Uterus (tissue), 4 donors: ENCODE data around the gene ATP11A. TPM values are rescaled to one million over a fixed set of nuclear protein-coding genes. Genes with fewer than 3 reads are reported as not detected.

Experiments
- DNase-seq, 2 donors: peaks; one replicate each; pipeline ENCODE4 v3.0.0-alpha.2; 2019 to 2020
- H3K27ac ChIP-seq, 2 donors: fragments of 200-600 bp; sonication (generic); 1 replicate in 1 of 2; 2 replicates in 1 of 2; pipeline ENCODE4 v1.5.1; 2016 to 2018
- H3K27me3 ChIP-seq, 2 donors: fragments of 200-600 bp; sonication (generic); one replicate each; pipeline ENCODE4 v1.5.1; 2018 to 2019; ENCODE audit warnings: control low read depth in 1 of 2
- H3K36me3 ChIP-seq, 2 donors: fragments of 200-600 bp; sonication (generic); one replicate each; pipeline ENCODE4 v1.5.1; 2019; ENCODE audit warnings: control low read depth in 1 of 2
- H3K4me1 ChIP-seq, 2 donors: fragments of 200-600 bp; sonication (generic); one replicate each; pipeline ENCODE4 v1.5.1; 2018 to 2019; ENCODE audit warnings: control low read depth in 1 of 2
- H3K4me3 ChIP-seq, 2 donors: fragments of 200-600 bp; sonication (generic); 1 replicate in 1 of 2; 2 replicates in 1 of 2; pipeline ENCODE4 v1.5.1; 2018 to 2019; ENCODE audit warnings: mild to moderate bottlenecking in 1 of 2
- H3K9me3 ChIP-seq, 2 donors: fragments of 200-600 bp; sonication (generic); one replicate each; pipeline ENCODE4 v1.5.1; 2019; ENCODE audit warnings: control low read depth in 1 of 2
- POLR2A ChIP-seq, 2 donors: fragments of 450-650 bp; IDR thresholded peaks; one replicate each; pipeline ENCODE4 v1.6.1; 2016; ENCODE audit warnings: antibody characterized with exemption in 2 of 2, mild to moderate bottlenecking in 1 of 2, moderate library complexity in 1 of 2
- intact Hi-C: fragments of 100-400 bp; cut with DNase I; formaldehyde crosslinking; loops from one replicate; pipeline ENCODE4 v1.15.1; 2023; ENCODE audit warnings: low total_unique reads
- total RNA-seq, 4 donors: library from RNA; depleted of rRNA in 3 of 4; stranded (reverse); fragments of >200 nt in 3 of 4; gene quantifications; one replicate each; pipeline versions ENCODE4 v1.1.0 to v1.2.4, GENCODE V29; 2014 to 2023
- TF ChIP-seq, protein P1 (sequence below), 4 experiments: fragments of 200-600 bp in 2 of 4; fragments of 450-650 bp in 2 of 4; sonication (generic) in 2 of 4; IDR thresholded peaks; one replicate each; pipeline ENCODE4 v1.5.1; 2016 to 2019; ENCODE audit warnings: antibody characterized with exemption in 4 of 4, mild to moderate bottlenecking in 2 of 4, moderate library complexity in 1 of 4
- donor health status: DM: yes; HTN: yes; CAD: no.

ATP11A gene
- total RNA-seq, 4 donors from 2014 or later, result 12.8 to 149 (median 22.8) TPM

DNA sequence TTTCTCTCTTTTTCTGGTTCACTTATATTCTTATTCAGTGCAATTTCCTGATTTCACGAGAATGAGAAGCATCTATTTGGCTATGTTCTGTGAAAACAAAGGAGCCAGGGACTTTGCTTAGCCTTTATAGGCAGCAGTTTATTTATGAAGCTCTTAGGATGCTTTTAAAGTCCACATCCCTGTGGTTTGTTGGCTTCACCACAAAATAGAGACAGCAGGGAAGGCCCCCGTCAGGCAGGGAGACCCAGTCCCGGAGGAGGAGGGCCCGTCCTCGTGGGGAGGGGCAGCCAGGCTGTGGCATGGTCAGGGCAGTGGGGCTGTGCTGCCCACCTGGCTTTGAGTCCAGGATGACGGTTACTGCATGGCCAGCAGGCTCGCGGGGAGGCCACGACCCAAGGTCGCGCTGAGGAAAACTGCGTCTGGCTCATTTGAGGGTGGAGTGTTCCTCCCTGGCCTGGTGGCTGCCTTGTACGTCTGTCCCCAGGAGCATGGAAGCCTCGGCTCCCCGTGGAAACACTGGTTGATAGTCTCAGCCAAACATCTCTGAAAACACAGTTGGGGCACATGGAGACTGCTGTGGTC is 92.7 kb downstream of the ATP11A start:
- Histone ChIP-seq H3K4me1 (peaks cover 7 to 11% of the 10 kb centered on the region in 2 donors), H3K27ac (peak overlapping the region; percentile 80 to 82), H3K36me3 (no peaks in the 10 kb centered on the region), H3K4me3 (no peak overlapping the region), H3K9me3 (no peaks in the 10 kb centered on the region), H3K27me3 (no peaks in the 10 kb centered on the region)
- intact Hi-C loops, result no loop called here
- no peak for TF ChIP-seq POLR2A (IDR thresholded peaks at IDR 0.05)
- TF ChIP-seq, protein P1, sequence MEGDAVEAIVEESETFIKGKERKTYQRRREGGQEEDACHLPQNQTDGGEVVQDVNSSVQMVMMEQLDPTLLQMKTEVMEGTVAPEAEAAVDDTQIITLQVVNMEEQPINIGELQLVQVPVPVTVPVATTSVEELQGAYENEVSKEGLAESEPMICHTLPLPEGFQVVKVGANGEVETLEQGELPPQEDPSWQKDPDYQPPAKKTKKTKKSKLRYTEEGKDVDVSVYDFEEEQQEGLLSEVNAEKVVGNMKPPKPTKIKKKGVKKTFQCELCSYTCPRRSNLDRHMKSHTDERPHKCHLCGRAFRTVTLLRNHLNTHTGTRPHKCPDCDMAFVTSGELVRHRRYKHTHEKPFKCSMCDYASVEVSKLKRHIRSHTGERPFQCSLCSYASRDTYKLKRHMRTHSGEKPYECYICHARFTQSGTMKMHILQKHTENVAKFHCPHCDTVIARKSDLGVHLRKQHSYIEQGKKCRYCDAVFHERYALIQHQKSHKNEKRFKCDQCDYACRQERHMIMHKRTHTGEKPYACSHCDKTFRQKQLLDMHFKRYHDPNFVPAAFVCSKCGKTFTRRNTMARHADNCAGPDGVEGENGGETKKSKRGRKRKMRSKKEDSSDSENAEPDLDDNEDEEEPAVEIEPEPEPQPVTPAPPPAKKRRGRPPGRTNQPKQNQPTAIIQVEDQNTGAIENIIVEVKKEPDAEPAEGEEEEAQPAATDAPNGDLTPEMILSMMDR (IDR thresholded peaks at IDR 0.05), result no peak
- DNase-seq, result no peak

DNA sequence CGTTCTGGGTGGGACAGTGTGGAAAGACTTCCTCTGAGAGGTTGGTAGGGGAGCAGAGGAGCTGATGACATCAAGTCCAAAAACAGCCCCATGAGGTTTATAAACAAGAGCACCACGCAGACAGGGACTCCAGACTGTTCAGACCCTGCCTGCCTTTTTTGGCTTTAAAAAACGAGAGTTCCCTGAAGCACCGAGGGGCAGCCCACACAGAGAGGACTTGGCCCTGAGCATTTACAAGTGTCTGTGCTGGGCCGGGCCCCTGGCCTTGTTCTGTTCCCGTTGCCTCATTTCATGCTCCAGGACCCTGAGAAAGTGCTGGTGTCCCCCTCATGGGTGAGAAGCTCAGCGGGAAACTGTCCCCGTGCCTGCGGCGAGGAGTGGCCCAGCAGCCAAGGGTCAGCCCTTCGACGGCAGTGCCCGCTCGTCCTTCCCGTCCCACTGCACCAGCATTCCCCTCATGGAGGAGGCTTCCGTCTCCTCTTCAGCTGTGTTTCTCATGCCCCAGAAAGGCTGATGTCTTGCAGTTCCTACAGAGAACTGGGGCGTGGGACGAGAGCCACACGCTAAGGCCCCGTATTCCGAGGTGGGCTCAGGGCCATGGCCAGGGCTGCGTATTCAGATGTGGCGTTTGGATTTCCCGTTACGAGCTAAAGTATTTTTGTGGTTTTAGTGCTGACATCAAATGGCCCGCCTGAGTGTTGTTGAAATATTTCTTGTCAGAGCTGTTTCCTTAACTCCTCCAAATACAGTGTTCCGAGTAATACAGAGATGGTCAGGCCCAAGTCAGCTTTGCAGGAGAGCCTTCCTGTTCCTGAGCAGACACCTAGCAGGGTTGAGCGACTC is 93.5 kb downstream of the ATP11A start:
- Histone ChIP-seq H3K27me3 (no peaks in the 10 kb centered on the region), H3K9me3 (no peaks in the 10 kb centered on the region), H3K4me1 (peaks cover 7 to 11% of the 10 kb centered on the region in 2 donors), H3K4me3 (no peak overlapping the region), H3K36me3 (no peaks in the 10 kb centered on the region), H3K27ac (peak overlapping the region; percentile 80 to 82)
- peak; percentile 46 to 63 for DNase-seq
- TF ChIP-seq, protein P1 (IDR thresholded peaks at IDR 0.05), result no peak
- no peak for TF ChIP-seq POLR2A (IDR thresholded peaks at IDR 0.05)
- intact Hi-C loops, result no loop called here

DNA sequence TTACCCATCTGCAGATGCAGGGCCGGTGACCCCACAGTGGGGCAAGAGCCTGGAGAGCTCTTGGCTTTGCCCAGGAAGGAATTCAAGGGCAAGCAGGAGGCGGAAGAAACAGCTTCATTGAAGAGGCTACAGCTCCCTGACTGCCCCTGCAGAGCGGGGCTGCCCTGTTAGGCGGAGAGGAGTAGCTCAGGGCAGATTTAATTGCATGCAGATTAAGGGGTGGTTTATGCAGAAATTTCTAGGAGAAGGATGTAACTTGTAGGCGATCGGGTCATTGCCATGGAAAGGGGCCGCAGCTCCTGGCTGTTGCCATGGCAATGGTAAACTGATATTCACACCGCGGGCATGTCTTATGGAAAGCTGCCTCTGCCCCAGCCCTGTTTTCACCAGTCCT is 94.1 kb downstream of the ATP11A start:
- TF ChIP-seq, protein P1 (IDR thresholded peaks at IDR 0.05), result no peak
- TF ChIP-seq POLR2A (IDR thresholded peaks at IDR 0.05), result no peak

DNA sequence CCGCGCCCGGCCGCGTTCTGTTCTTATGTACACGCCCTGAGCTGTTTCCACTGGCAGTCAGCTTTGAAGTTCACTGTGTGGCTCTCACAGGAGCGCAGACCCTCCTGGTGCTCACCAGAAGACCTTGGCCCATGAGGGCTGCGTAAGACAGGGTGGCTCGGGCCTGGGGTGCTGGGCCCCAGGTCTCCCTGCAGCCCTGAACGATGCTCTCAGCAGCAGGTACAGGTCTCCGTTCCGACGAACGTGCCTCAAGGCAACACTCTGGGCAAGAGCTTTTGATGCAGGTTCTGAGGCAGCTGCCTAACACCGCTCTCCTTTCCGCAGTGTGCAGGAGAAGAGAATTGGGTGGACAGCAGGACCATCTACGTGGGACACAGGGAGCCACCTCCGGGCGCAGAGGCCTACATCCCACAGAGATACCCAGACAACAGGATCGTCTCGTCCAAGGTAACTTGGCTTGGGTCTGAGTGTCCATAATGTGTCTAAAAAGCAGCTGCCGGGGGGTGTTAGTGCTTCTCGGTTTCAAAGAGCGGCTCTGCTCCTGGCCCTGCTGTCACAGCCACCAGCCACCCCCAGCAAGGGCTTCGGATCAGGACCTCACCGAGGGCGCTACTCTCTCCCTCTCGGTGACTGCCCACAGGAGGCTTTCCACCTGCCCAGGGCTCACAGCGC is 95.1 kb downstream of the ATP11A start:
- TF ChIP-seq, protein P1 (IDR thresholded peaks at IDR 0.05), result no peak
- TF ChIP-seq POLR2A (IDR thresholded peaks at IDR 0.05), result no peak
- peak in 1 of 2 donors; percentile 10 for DNase-seq
- intact Hi-C loops, result no loop called here
- peaks cover 7 to 11% of the 10 kb centered on the region in 2 donors for H3K4me1 ChIP-seq
- no peaks in the 10 kb centered on the region for H3K27me3 ChIP-seq
- no peaks in the 10 kb centered on the region for H3K36me3 ChIP-seq
- H3K4me3 ChIP-seq, result no peak overlapping the region
- no peak overlapping the region for H3K27ac ChIP-seq
- no peaks in the 10 kb centered on the region for H3K9me3 ChIP-seq

More for the DNA sequence above, 94.1 kb downstream of the ATP11A start:
- no peak overlapping the region for H3K4me3 ChIP-seq
- peaks cover 7 to 11% of the 10 kb centered on the region in 2 donors for H3K4me1 ChIP-seq
- H3K27me3 ChIP-seq, result no peaks in the 10 kb centered on the region
- H3K36me3 ChIP-seq, result no peaks in the 10 kb centered on the region
- H3K9me3 ChIP-seq, result no peaks in the 10 kb centered on the region
- peak overlapping the region; percentile 80 to 82 for H3K27ac ChIP-seq
- peak in 1 of 2 donors; percentile 13 for DNase-seq
- intact Hi-C loops, result no loop called here
